H1 (cell line): ENCODE results near the gene ABI1. TPM values are rescaled to one million over a fixed set of nuclear protein-coding genes. Genes with fewer than 3 reads are reported as not detected.

Source experiments
- BCL11A ChIP-seq, 2 experiments: IDR thresholded peaks; one replicate each; pipeline ENCODE4 v1.6.1; 2011; ENCODE audit warnings: low read depth in 2 of 2, low read length in 2 of 2, mild to moderate bottlenecking in 2 of 2
- polyA plus RNA-seq, 7 experiments: library from polyadenylated mRNA; depleted of rRNA in 3 of 7; stranded (reverse) in 5 of 7; unstranded in 2 of 7; fragments of >200 nt in 5 of 7; fragments of 200-250 nt in 2 of 7; gene quantifications; 1 replicate in 5 of 7; 2 replicates in 1 of 7; 4 replicates in 1 of 7; pipeline versions ENCODE4 v1.2.1 to v1.2.3, GENCODE V29; 2011 to 2013; ENCODE audit warnings: missing spikeins in 2 of 7, mixed read lengths in 2 of 7
- total RNA-seq: library from RNA; stranded (reverse); fragmentation: NEBNext Ultra II Directional; extraction: Animal tissue kit (Norgen Biotek cat#: 25700); gene quantifications from 2 replicates; pipeline ENCODE4 v1.2.1, GENCODE V29; 2021

ABI1 gene
- total and polyA plus RNA-seq, 2 of the 8 experiments (the other 6 are each of a cell fraction or from before 2014, with no cell fraction given), result 35.4 to 37.0 TPM

DNA sequence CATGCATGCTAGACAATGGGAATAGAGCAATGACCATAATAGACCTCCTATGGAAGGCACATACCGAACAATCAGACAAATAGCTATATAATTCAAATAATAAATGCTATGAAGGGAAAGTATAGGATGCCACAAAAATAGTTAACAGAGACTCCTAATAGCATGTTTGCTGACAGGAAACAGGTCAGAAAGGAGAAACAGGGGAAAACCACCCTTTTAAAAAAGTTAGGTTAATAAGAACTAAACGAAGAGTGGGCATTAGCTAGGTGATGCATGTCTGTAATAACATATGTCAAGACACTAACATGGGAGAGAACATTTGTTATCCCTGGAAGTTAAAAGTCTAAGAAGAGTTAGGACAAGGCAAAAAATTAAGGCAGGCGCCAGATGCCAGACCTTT, 58.9 kb downstream of the ABI1 start (continued):
- TF ChIP-seq BCL11A (IDR thresholded peaks at IDR 0.05; ENCODE audit: low read depth in 2 of 2, low read length in 2 of 2), result no peak
